ENCODE measurements around the gene TIMM29. TPM values are rescaled to one million over a fixed set of nuclear protein-coding genes. Genes with fewer than 3 reads are reported as not detected.

TIMM29 gene
- total and polyA plus RNA-seq, 2 of the 13 experiments (the other 11 are each of a cell fraction or from before 2014, with no cell fraction given) = 7.1 to 33.8 TPM

GRCh38 chr19:10968527-10969135 is 40.0 kb downstream of the TIMM29 start:
- H3K27me3 ChIP-seq (ENCODE audit: control insufficient read depth in 1 of 2, insufficient read depth in 2 of 2, low read length in 2 of 2) = no peaks in the 10 kb centered on the region
- H3K9me3 ChIP-seq (ENCODE audit: low read length) = no peaks in the 10 kb centered on the region
- H3K4me3 ChIP-seq (replicated peaks in 1 of 3; ENCODE audit: insufficient read depth in 1 of 3, low read depth in 2 of 3, low read length in 3 of 3) = no peak overlapping the region
- no peak overlapping the region for H3K9ac ChIP-seq (ENCODE audit: insufficient read depth, low read depth, low read length)
- H3K36me3 ChIP-seq (replicated peaks in 1 of 2; ENCODE audit: control insufficient read depth in 1 of 2, insufficient read depth in 2 of 2, low read length in 2 of 2) = peaks cover 0 to 9% of the 10 kb centered on the region in 2 experiments; a peak in 1 of 5 replicates
- 95% methylated on average over 9 of the region's 10 CpGs for WGBS (ENCODE audit: low lambda C conversion rate)
- ChIA-PET CTCF (ENCODE audit: low intra/inter-chr PET ratio, low total read pairs) (no interaction called here), POLR2A (no interaction called here)
- no peak for ATAC-seq
- in situ Hi-C loops (cut with HindIII; ENCODE audit: extremely low pct_ligation_motif_present, low pct_unique_long_range_greater_than_20kb) (no loop called here), intact Hi-C loops (cut with micrococcal nuclease; ENCODE audit: unreplicated experiment) (no loop called here)
- BruUV-seq (replicated peaks) = no TSS peak
- no peak for DNase-seq (ENCODE audit: low spot score)
- no peak for FAIRE-seq
- peaks cover 71% of the 10 kb centered on the region for H3K79me2 ChIP-seq (ENCODE audit: insufficient read depth, low read length)
- H3K4me2 ChIP-seq (ENCODE audit: low read depth, low read length) = no peak overlapping the region
- no peak overlapping the region for H3K27ac ChIP-seq (ENCODE audit: extremely low read length, insufficient read depth, low read length)
- no peaks in the 10 kb centered on the region for H4K20me1 ChIP-seq (ENCODE audit: insufficient read depth, low read length)
- TF ChIP-seq ZBTB34 (CRISPR knock-in tag; IDR thresholded peaks at IDR 0.05) = no peak
- TF ChIP-seq ZNF768 (CRISPR knock-in tag; IDR thresholded peaks at IDR 0.05) = no peak
- no peak for TF ChIP-seq ZNF614 (CRISPR knock-in tag; IDR thresholded peaks at IDR 0.05; ENCODE audit: borderline replicate concordance)
- no peak for TF ChIP-seq ZBTB39 (CRISPR knock-in tag; IDR thresholded peaks at IDR 0.05)
- TF ChIP-seq NKX3-1 (CRISPR knock-in tag; IDR thresholded peaks at IDR 0.05) = no peak
- TF ChIP-seq ZFAT (CRISPR knock-in tag; conservative IDR thresholded peaks at IDR 0.05) = no peak
- no peak for TF ChIP-seq ZNF510 (CRISPR knock-in tag; IDR thresholded peaks at IDR 0.05; ENCODE audit: low read depth)
- TF ChIP-seq ZFP41 (CRISPR knock-in tag; IDR thresholded peaks at IDR 0.05; ENCODE audit: borderline replicate concordance) = no peak
- TF ChIP-seq ERF (CRISPR knock-in tag; IDR thresholded peaks at IDR 0.05) = no peak
- TF ChIP-seq GRHL1 (CRISPR knock-in tag; conservative IDR thresholded peaks at IDR 0.05) = no peak
- TF ChIP-seq ZNF253 (CRISPR knock-in tag; IDR thresholded peaks at IDR 0.05; ENCODE audit: borderline replicate concordance) = no peak
- peaks cover 16% of the 10 kb centered on the region for H3K4me1 ChIP-seq (ENCODE audit: insufficient read depth, low read length)
- no peak overlapping the region for H2AFZ ChIP-seq (ENCODE audit: low read length)

Data from HepG2 (cell line).